Omental fat pad (tissue), 4 donors: ENCODE results near the gene IGSF5. TPM values are rescaled to one million over a fixed set of nuclear protein-coding genes. Genes with fewer than 3 reads are reported as not detected.

Experiments used
- ATAC-seq: fragments of 150-250 bp; one replicate; pipeline ENCODE4 v1.9.1; 2016; ENCODE audit warnings: mild to moderate bottlenecking, moderate library complexity; ENCODE audit not compliant: low FRiP score
- DNase-seq: peaks from one replicate; pipeline ENCODE4 v3.0.0-alpha.2; 2019; ENCODE audit warnings: low spot score
- CTCF ChIP-seq, 3 donors: fragments of 450-650 bp; IDR thresholded peaks; one replicate each; pipeline ENCODE4 v1.5.1; 2016 to 2017; ENCODE audit warnings: antibody characterized with exemption in 3 of 3, mild to moderate bottlenecking in 3 of 3, moderate library complexity in 2 of 3
- total RNA-seq, 4 donors: library from RNA; depleted of rRNA; stranded (reverse); fragments of >200 nt; gene quantifications; one replicate each; pipeline ENCODE4 v1.1.0, GENCODE V29; 2016

Gene IGSF5
- total RNA-seq, 4 donors from 2014 or later, result not detected

DNA sequence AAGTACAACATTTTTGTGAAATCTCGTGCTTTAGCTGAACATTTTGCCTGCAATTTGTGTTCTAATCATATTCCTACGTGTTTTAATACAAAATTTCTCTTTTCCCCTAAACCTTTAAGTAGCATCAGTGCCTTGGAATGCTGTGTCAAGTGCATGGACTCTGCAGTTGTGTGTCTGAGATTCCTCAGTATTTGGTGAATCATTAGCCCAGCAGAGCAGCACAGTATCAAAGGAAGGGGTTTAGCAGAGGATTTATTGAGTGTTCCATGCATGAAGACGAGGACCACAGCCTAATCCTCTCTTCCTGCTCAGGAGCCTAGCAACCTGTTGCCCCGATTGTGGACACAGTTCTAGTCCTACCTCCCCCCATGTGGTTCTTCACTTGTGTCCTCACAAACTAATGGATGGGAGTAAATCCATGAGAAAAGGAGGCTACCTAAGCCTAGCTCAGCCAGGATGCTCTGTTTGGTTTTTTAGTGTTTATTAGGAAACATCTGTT lies 92.9 kb downstream of the IGSF5 start:
- ATAC-seq (no peak), DNase-seq (no peak)
- no peak for TF ChIP-seq CTCF (IDR thresholded peaks at IDR 0.05)

DNA sequence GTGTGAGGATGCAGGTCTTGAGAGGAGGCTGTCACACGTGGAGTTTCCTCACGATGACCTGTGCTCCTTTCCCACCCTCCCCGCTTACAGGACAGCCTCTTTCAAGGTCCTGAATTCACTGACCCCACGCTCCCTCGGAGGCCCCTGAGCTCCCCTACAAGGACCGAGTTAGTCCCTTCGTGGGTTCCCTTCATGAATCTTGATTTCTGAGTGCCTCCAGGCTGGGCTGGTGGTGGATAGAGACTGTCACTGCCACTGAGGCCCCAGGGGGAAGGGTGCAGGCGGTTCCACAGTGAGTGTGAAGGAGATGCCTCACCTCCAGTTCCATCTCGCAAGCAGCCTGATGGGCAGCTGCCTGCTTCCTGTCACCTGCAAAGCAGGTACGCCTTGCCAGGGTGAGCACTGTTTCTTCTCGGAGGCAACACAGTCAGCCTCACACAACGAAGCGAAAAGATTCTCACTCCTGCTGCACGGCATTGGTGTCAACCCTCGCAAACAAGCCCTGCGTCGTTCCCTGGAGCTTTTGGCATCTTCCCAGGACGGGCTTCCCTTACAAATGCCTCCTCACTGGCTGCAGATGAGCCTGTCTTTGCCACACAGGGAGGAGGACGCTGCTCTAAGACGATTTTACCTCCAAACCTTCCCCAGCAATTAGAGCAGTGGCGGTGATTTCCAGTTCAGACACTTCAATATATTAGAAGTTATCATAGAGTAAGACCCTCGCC lies 95.6 kb downstream of the IGSF5 start:
- no peak for TF ChIP-seq CTCF (IDR thresholded peaks at IDR 0.05)
- DNase-seq (no peak), ATAC-seq (no peak)

DNA sequence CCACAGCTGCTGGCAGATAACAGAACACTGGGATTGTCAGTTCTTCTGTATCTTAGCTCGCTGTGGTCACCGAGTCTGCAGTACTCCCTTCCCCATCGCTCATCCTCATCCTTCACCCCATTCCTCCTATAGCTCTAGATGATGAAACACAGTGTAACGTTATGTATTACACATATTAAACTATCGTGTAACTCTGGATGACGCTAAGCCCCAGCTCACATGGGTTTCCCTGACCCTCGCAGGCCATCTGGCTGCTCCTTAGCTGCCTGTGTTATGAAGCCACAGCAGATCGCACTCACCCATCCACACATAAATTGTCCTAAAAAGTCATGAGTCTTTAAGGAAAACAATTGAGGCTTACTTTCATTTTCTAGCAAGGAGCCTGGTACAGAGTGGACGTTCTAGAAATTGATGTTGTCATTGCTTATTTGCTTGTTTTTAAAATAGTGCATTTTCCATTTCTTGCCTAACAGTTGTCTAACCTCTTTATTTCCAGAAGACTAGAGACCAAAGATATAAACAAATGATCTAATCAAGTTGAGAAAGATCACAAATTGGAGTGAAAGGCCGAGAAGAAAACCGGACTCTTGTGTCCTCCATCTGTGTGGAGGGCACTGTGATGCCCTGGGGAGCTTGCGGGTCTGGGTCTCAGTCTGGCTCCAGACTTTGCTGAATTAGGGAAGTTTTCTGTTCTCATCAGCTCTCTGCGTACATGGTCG lies 97.9 kb downstream of the IGSF5 start:
- ATAC-seq, result no peak
- TF ChIP-seq CTCF (IDR thresholded peaks at IDR 0.05), result no peak
- DNase-seq, result no peak

- ATAC-seq (no peak), DNase-seq (no peak)
- no peak for TF ChIP-seq CTCF (IDR thresholded peaks at IDR 0.05)
Measured at GRCh38 chr21:39843483-39843882, 98.5 kb downstream of the IGSF5 start.

GRCh38 chr21:39843916-39844315 lies 98.9 kb downstream of the IGSF5 start:
- ATAC-seq, result no peak
- DNase-seq, result no peak
- no peak for TF ChIP-seq CTCF (IDR thresholded peaks at IDR 0.05)

GRCh38 chr21:39845571-39846130 lies 100.7 kb downstream of the IGSF5 start:
- no peak for TF ChIP-seq CTCF (IDR thresholded peaks at IDR 0.05)
- ATAC-seq, result peak; percentile 55
- no peak for DNase-seq
